Measurements from ENCODE around the gene CLIP1. TPM values are rescaled to one million over a fixed set of nuclear protein-coding genes. Genes with fewer than 3 reads are reported as not detected.

CLIP1 gene
- total and polyA plus RNA-seq, 2 of the 8 experiments (the other 6 are each of a cell fraction or from before 2014, with no cell fraction given), result 19.0 to 27.6 TPM

- Histone ChIP-seq H3K14ac (ENCODE audit: insufficient read length) (no peak overlapping the region), H3K36me3 (ENCODE audit: control insufficient read depth in 2 of 4, insufficient read depth in 4 of 4, low read length in 3 of 4) (peaks cover 0 to 4% (median 0%) of the 10 kb centered on the region in 4 experiments; a peak in 2 of 8 replicates), H2BK5ac (ENCODE audit: low read depth, low read length) (no peak overlapping the region), H3K4me3 (ENCODE audit: extremely low read depth in 1 of 4, insufficient read depth in 2 of 4, low read depth in 3 of 4, low read length in 4 of 4) (no peak overlapping the region), H3K4me1 (replicated peaks in 1 of 4; ENCODE audit: control insufficient read depth in 3 of 4, insufficient read depth in 4 of 4, low read length in 3 of 4) (peaks cover 0 to 2% (median 0%) of the 10 kb centered on the region in 4 experiments; a peak in 1 of 7 replicates), H3K79me1 (ENCODE audit: low read depth, low read length) (no peaks in the 10 kb centered on the region), H3K27me3 (replicated peaks in 1 of 4; ENCODE audit: control insufficient read depth in 3 of 4, extremely low read depth in 1 of 4, insufficient read depth in 3 of 4, low read length in 3 of 4) (no peaks in the 10 kb centered on the region), H2BK120ac (replicated peaks; ENCODE audit: low read depth, low read length) (no peak overlapping the region), H3K79me2 (ENCODE audit: control insufficient read depth in 1 of 2, insufficient read depth in 2 of 2, low read length in 2 of 2) (no peaks in the 10 kb centered on the region), H3K23ac (ENCODE audit: insufficient read length) (no peak overlapping the region), H4K8ac (ENCODE audit: extremely low read depth, insufficient read depth, low read length) (no peak overlapping the region), H3K18ac (ENCODE audit: extremely low read depth, low read length) (no peak overlapping the region), H3K27ac (ENCODE audit: low read depth, low read length) (no peak overlapping the region), H4K5ac (ENCODE audit: insufficient read length, low read depth, low read length) (no peak overlapping the region), H4K91ac (replicated peaks; ENCODE audit: insufficient read length, low read length) (no peak overlapping the region), H4K20me1 (replicated peaks in 1 of 2; ENCODE audit: control insufficient read depth in 1 of 2, insufficient read depth in 2 of 2, low read length in 2 of 2) (no peaks in the 10 kb centered on the region), H3K4me2 (ENCODE audit: insufficient read depth in 1 of 2, low read depth in 2 of 2, low read length in 2 of 2) (no peak overlapping the region), H2BK15ac (ENCODE audit: low read length) (no peak overlapping the region), H2AK5ac (ENCODE audit: low read depth, low read length) (no peak overlapping the region), H2BK20ac (ENCODE audit: low read length) (no peak overlapping the region), H3K9me3 (ENCODE audit: insufficient read depth in 2 of 2, low read depth in 1 of 2, low read length in 1 of 2) (no peaks in the 10 kb centered on the region), H3K9ac (replicated peaks in 1 of 4; ENCODE audit: extremely low read depth in 1 of 4, low read depth in 3 of 4, low read length in 3 of 4) (no peak overlapping the region), H3K23me2 (ENCODE audit: low read depth, low read length) (no peaks in the 10 kb centered on the region), H3K4ac (replicated peaks; ENCODE audit: insufficient read length, low read depth, low read length) (no peak overlapping the region), H2BK12ac (ENCODE audit: low read depth, low read length) (no peak overlapping the region), H2AFZ (ENCODE audit: low read length) (no peak overlapping the region), H3K56ac (replicated peaks; ENCODE audit: insufficient read length, low read depth, low read length) (no peak overlapping the region)
- ChIA-PET POLR2A (ENCODE audit: partially characterized antibody) (interaction anchor here (1.3 kb wide), 1 partner anchor 205 kb away, joined by 3 read pairs; the partner anchor contains the start of genes KNTC1 and RSRC2), CTCF (ENCODE audit: partially characterized antibody) (interaction anchor here (0.5 to 8.1 kb wide), 11 partner anchors 11 to 314 kb away, joined by 3 to 46 read pairs (median 3); no protein-coding TSS in a partner anchor)
- 92% methylated on average over 8 of the region's 8 CpGs; no CpG with 5 or more reads in 1 of the 2 experiments for WGBS, 2 experiments (ENCODE audit: extremely low coverage in 1 of 2, insufficient coverage in 1 of 2, insufficient read length in 1 of 2, insufficient replicate concordance in 2 of 2, low coverage in 1 of 2, low lambda C conversion rate in 2 of 2, missing lambda C conversion rate in 1 of 2)
- DNase-seq (ENCODE audit: low read depth in 1 of 2, low spot score in 2 of 2), result no peak
- no peak for FAIRE-seq
- no peak for TF ChIP-seq TEAD4 (IDR thresholded peaks at IDR 0.05; ENCODE audit: low read depth, low read length)
- no peak for TF ChIP-seq SAP30 (IDR thresholded peaks at IDR 0.05; ENCODE audit: insufficient read depth, insufficient replicate concordance, low read length)
- TF ChIP-seq SUZ12 (IDR thresholded peaks at IDR 0.05; ENCODE audit: low read length), result no peak
- no peak for TF ChIP-seq MAX (IDR thresholded peaks at IDR 0.05)
- no peak for TF ChIP-seq CREB1 (IDR thresholded peaks at IDR 0.05)
- TF ChIP-seq HDAC2 (IDR thresholded peaks at IDR 0.05; ENCODE audit: borderline replicate concordance in 1 of 2, low read depth in 2 of 2, low read length in 2 of 2), result no peak
- no peak for TF ChIP-seq JUN (IDR thresholded peaks at IDR 0.05; ENCODE audit: low read depth, low read length)
Measured at GRCh38 chr12:122322501-122322900, 100.0 kb downstream of the CLIP1 start.

Measured in H1 (cell line).